Kidney epithelial cell (primary cell): ENCODE measurements around the gene DDI1. TPM values are rescaled to one million over a fixed set of nuclear protein-coding genes. Genes with fewer than 3 reads are reported as not detected.

Experiments
- DNase-seq: peaks from one replicate; pipeline ENCODE4 v3.0.0-alpha.2; 2010; ENCODE audit warnings: low read depth
- H3K27me3 ChIP-seq: 2 replicates; pipeline ENCODE4 v1.6.0; 2011; ENCODE audit warnings: low read length; ENCODE audit not compliant: control insufficient read depth, insufficient read depth
- H3K36me3 ChIP-seq: 2 replicates; pipeline ENCODE4 v1.5.1; 2011; ENCODE audit warnings: low read length; ENCODE audit not compliant: control insufficient read depth, insufficient read depth
- H3K4me3 ChIP-seq: 2 replicates; pipeline ENCODE4 v1.5.1; 2011; ENCODE audit warnings: low read depth, mild to moderate bottlenecking, control low read depth, low read length
- total RNA-seq: library from RNA; depleted of rRNA; stranded (reverse); fragments of >200 nt; gene quantifications from 2 replicates; pipeline ENCODE4 v1.2.3, GENCODE V29; 2015
- TF ChIP-seq, protein P1 (sequence below): IDR thresholded peaks from 2 replicates; pipeline ENCODE4 v1.5.1; 2011; ENCODE audit warnings: mild to moderate bottlenecking, moderate library complexity, low read length, control low read depth, inconsistent platforms; ENCODE audit not compliant: insufficient read depth, poor library complexity, severe bottlenecking

The DDI1 gene
- total RNA-seq, 1 donor from 2014 or later, result not detected

DNA sequence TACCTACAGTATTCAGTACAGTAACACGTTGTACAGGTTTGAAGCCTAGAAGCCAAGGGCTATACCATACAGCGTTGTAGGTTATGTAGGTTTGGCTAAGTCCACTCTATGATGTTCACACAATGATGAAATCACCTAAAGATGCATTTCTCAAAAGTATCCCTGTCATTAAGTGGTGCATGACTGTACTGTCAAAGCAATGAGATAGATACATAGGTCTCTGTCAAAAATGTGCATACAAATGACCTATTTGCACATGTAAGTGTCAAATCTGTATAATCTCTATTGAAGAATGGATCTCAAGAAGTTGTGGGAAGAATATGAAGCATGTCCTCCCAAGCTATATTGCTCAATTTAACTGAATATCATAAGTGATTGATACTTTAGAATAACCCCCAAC is 11.9 kb upstream of the DDI1 start:
- H3K36me3 ChIP-seq, result no peaks in the 10 kb centered on the region
- no peaks in the 10 kb centered on the region for H3K27me3 ChIP-seq
- no peak for DNase-seq
- TF ChIP-seq, protein P1, sequence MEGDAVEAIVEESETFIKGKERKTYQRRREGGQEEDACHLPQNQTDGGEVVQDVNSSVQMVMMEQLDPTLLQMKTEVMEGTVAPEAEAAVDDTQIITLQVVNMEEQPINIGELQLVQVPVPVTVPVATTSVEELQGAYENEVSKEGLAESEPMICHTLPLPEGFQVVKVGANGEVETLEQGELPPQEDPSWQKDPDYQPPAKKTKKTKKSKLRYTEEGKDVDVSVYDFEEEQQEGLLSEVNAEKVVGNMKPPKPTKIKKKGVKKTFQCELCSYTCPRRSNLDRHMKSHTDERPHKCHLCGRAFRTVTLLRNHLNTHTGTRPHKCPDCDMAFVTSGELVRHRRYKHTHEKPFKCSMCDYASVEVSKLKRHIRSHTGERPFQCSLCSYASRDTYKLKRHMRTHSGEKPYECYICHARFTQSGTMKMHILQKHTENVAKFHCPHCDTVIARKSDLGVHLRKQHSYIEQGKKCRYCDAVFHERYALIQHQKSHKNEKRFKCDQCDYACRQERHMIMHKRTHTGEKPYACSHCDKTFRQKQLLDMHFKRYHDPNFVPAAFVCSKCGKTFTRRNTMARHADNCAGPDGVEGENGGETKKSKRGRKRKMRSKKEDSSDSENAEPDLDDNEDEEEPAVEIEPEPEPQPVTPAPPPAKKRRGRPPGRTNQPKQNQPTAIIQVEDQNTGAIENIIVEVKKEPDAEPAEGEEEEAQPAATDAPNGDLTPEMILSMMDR, result no peak
- no peak overlapping the region for H3K4me3 ChIP-seq

DNA sequence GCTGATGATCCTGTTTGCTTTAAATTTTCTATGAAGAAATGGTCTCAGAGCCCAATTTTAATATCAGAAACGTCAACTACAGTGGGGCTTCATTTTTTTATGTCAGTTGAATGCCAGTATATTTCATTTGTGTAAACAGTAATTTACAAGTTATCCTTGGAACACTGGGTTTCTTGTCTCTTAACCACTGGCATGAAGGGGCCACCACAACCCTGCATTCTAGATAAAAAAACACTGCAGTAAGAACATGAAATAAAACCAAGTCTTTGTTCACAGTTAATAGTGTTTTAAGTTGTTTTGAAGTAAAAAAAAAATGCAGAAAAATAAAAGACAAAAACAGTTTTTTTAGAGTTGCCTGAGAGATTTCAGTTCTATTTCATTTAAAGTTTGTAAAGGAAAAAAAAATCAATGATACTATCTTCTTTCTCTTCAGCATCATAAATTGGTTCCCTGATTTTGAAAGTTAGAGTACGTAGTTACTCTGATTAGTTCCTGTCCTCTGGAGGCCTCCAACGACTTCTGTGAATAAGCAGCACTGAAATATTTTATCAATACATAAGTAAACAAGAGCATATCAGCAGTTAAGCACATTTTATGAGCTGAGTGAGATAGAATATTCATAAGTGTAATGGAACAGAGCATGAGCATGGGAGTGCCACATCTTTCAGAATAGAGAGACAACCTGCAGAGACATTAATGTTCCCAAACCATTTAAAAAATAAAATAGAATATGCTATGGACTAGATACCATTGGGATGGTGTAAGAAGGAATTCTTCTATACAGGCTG is 7.8 kb upstream of the DDI1 start:
- no peak for DNase-seq
- Histone ChIP-seq H3K36me3 (no peaks in the 10 kb centered on the region), H3K4me3 (no peak overlapping the region), H3K27me3 (no peaks in the 10 kb centered on the region)
- TF ChIP-seq, protein P1, result no peak

DNA sequence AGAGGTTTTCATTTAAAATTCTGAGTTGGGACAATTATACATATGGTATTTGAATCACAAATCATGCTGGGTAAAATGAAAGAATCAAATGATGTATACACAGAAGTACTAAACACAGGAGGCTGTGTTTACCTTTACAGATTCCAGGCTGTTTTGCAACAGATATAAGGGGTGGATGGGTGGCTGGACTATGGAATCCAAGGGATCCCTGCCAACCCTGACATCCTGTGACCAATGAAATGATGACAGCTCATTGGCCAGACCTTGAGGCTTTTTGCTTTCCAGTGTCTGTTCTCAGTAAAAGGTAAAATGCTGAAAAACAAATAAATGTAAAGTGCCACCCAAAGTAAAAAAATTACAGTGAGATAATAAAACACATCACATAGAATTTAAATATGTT is 3.3 kb upstream of the DDI1 start:
- H3K4me3 ChIP-seq, result no peak overlapping the region
- TF ChIP-seq, protein P1, result no peak

DNA sequence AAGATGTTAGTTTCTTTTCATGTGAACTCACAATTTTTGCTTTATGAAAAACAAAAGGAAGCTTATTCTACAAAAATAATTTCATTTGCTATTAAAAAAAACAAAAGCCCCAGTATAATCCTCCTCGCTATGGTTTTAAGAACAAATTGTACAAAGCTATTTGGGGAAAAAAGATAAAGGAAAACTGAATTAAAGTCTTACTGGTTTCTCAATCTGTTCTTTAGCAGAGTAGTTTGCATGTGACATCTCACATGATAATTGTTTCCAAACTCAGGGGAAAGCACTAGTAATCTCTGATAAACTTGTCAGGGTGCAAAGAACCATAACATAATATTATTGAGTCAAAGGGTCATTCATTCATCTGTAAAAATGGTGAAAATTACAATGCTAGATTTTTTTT is 2.9 kb upstream of the DDI1 start:
- TF ChIP-seq, protein P1, result no peak
- no peaks in the 10 kb centered on the region for H3K27me3 ChIP-seq
- DNase-seq, result no peak
- H3K4me3 ChIP-seq, result no peak overlapping the region
- no peaks in the 10 kb centered on the region for H3K36me3 ChIP-seq

More for the DNA sequence above, 3.3 kb upstream of the DDI1 start:
- Histone ChIP-seq H3K27me3 (no peaks in the 10 kb centered on the region), H3K36me3 (no peaks in the 10 kb centered on the region)
- DNase-seq, result peak; percentile 5

DNA sequence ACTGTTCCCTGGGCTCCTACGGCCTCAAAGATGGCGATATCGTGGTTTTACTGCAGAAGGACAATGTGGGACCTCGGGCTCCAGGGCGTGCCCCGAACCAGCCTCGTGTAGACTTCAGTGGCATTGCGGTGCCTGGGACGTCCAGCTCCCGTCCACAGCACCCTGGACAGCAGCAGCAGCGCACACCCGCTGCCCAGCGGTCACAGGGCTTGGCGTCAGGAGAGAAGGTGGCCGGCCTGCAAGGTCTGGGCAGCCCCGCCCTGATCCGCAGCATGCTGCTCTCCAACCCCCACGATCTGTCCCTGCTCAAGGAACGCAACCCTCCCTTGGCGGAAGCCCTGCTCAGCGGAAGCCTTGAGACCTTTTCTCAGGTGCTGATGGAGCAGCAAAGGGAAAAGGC is 555 bp downstream of the DDI1 start:
- no peak overlapping the region for H3K4me3 ChIP-seq
- no peaks in the 10 kb centered on the region for H3K36me3 ChIP-seq
- DNase-seq, result no peak
- TF ChIP-seq, protein P1, result no peak
- H3K27me3 ChIP-seq, result no peaks in the 10 kb centered on the region

DNA sequence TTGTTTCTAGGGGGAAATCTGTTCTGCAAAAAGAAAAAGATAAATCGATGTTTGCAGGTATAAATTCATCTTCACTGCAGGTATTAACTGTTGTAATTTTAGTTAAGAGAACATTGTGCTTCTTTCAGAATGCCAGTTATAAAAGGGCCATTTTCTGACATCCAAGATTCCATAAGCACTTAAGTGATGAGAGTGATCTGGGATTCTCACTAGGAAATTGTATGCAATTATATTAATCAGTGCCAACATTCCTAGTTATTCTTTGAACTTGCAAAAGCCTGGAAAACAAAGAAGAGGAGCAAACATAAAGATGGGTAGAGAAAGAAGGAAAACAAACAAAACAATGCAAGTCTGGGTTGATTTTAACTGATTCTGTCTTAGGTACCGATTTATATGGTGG is 5.4 kb downstream of the DDI1 start:
- no peaks in the 10 kb centered on the region for H3K27me3 ChIP-seq
- H3K36me3 ChIP-seq, result no peaks in the 10 kb centered on the region
- no peak for DNase-seq
- TF ChIP-seq, protein P1, result no peak
- no peak overlapping the region for H3K4me3 ChIP-seq
